BLaER1 treated with 17β-estradiol and CSF1 and Interleukin-3, amounts not matched to agents 10 nM and 100 nM (cell line): ENCODE data around the gene OTX1.
"Not testable (repeated sequence)": the region's sequence is repeated elsewhere in the genome, so short reads cannot be mapped to it uniquely, and the experiment has no call there.

ENCODE experiments used
- H3K27ac ChIP-seq, 11 experiments: shearing (Covaris generic); formaldehyde crosslinking; 2 replicates each; pipeline ENCODE4 v1.8.1; 2022
- H3K27me3 ChIP-seq, 11 experiments: shearing (Covaris generic); formaldehyde crosslinking; 2 replicates each; pipeline ENCODE4 v1.8.1; 2022
- H3K36me3 ChIP-seq, 11 experiments: shearing (Covaris generic); formaldehyde crosslinking; 2 replicates each; pipeline ENCODE4 v1.8.1; 2022
- H3K4me1 ChIP-seq, 10 experiments: shearing (Covaris generic); formaldehyde crosslinking; 2 replicates each; pipeline ENCODE4 v1.8.1; 2022
- H3K4me2 ChIP-seq, 11 experiments: shearing (Covaris generic); formaldehyde crosslinking; 2 replicates each; pipeline ENCODE4 v1.8.1; 2022
- H3K4me3 ChIP-seq, 10 experiments: shearing (Covaris generic); formaldehyde crosslinking; 2 replicates each; pipeline ENCODE4 v1.8.1; 2022
- H3K9ac ChIP-seq, 11 experiments: shearing (Covaris generic); formaldehyde crosslinking; 2 replicates each; pipeline ENCODE4 v1.8.1; 2022
- H3K9me3 ChIP-seq, 11 experiments: shearing (Covaris generic); formaldehyde crosslinking; replicated peaks in 1 of 11; 2 replicates each; pipeline ENCODE4 v1.8.1; 2022
- H4K20me1 ChIP-seq, 11 experiments: shearing (Covaris generic); formaldehyde crosslinking; 2 replicates each; pipeline ENCODE4 v1.8.1; 2022
- Cebpa-rat ChIP-seq, 11 experiments: shearing (Covaris generic); IDR thresholded peaks; 2 replicates each; pipeline ENCODE4 v1.8.1; 2022

Gene OTX1

DNA sequence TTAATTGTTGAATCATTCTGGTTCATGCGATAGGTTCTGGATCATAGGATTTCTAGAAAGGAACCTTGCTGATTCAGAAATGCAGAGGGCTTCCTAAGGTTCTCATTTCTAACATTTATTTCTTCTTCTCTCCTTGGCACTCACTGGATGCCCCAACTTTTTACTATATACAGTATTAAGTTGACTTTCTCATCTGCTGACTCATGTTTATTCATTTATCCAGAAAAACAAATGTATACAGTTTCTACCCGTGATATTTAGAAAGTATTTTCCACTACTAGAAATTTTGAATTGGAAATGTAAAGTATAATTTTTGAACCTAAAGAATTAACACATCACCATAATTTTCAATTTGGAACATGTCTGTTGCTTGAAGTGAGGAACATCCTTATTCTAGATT lies 32.2 kb upstream of the OTX1 start:
- no peaks in the 10 kb centered on the region for H3K4me1 ChIP-seq
- H3K4me2 ChIP-seq, result no peak overlapping the region
- no peaks in the 10 kb centered on the region for H3K27me3 ChIP-seq
- H3K36me3 ChIP-seq, result peaks cover 0 to 11% (median 4%) of the 10 kb centered on the region in 11 experiments; a peak in 4 of 22 replicates
- H3K9ac ChIP-seq, result no peak overlapping the region
- no peak overlapping the region for H3K4me3 ChIP-seq
- H4K20me1 ChIP-seq, result no peaks in the 10 kb centered on the region
- no peak for TF ChIP-seq Cebpa-rat (IDR thresholded peaks at IDR 0.05)
- no peak overlapping the region for H3K27ac ChIP-seq
- H3K9me3 ChIP-seq, result no peaks in the 10 kb centered on the region

DNA sequence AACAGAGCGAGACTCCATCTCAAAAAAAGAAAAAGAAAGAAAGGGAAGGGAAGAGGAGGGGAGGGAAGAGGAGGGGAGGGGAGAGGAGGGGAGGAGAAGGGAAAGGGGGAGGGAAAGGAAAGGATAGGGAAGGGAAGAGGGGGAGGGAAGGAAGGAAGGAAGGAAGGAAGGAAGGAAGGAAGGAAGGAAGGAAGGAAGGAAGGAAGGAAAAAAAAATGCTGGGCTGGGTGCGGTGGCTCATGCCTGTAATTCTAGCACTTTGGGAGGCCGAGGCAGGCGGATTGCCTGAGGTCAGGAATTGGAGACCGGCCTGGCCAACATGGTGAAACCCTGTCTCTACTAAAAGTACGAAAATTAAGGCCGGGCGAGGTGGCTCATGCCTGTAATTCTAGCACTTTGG lies 30.9 kb upstream of the OTX1 start:
- H4K20me1 ChIP-seq, H3K4me2 ChIP-seq, H3K4me1 ChIP-seq, H3K9me3 ChIP-seq, H3K27me3 ChIP-seq, H3K36me3 ChIP-seq, H3K4me3 ChIP-seq, H3K9ac ChIP-seq, H3K27ac ChIP-seq: not testable (repeated sequence)

DNA sequence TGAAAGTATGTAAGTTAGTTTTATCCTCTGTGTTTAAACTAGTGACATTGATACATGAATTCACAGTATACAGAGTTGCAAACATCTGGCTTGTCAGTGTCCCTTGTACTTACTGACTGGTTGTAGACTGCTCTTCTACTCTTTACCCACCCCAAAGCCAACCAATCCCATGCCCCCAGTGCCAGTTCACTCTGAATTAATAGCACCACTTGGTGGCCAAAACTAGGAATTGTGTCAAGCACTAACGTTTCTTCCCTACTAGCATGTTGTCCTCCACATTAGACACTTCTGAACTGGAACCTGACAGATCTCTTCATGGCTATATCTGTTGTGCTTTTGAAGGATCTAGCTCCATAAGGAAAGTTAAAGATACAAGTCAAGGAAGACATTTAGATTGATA lies 27.2 kb upstream of the OTX1 start:
- Histone ChIP-seq H3K9ac (no peak overlapping the region), H3K27me3 (no peaks in the 10 kb centered on the region), H3K4me3 (no peak overlapping the region)

DNA sequence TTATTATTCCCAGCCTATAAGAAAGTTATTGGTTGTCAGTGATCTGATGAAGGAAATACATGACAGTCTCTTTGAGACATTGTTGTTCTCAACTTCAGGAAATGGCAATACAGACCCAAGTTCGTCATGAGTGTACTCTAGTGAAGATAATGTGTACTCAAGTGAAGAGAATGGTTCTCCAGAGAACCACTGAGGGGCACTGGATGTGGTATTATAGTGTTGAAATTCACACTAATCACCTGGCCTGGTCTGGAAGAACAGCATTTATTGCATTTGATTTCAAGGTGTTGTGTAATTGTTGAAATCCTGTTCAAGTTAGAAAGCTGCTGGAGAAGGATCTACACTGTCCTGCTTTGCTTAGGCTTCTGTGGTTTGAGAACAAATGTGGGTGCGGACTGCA lies 23.4 kb upstream of the OTX1 start:
- Histone ChIP-seq H3K9me3 (no peaks in the 10 kb centered on the region), H3K27me3 (no peaks in the 10 kb centered on the region), H3K27ac (no peak overlapping the region), H3K36me3 (no peaks in the 10 kb centered on the region), H3K4me3 (no peak overlapping the region), H4K20me1 (no peaks in the 10 kb centered on the region), H3K9ac (no peak overlapping the region), H3K4me1 (no peaks in the 10 kb centered on the region), H3K4me2 (no peak overlapping the region)
- no peak for TF ChIP-seq Cebpa-rat (IDR thresholded peaks at IDR 0.05)

More for the DNA sequence above, 27.2 kb upstream of the OTX1 start:
- no peaks in the 10 kb centered on the region for H3K4me1 ChIP-seq
- H4K20me1 ChIP-seq, result no peaks in the 10 kb centered on the region
- 0 out of 22 replicates have a peak, but pooled peaks cover 0 to 6% (median 0%) of the 10 kb centered on the region in 11 experiments for H3K36me3 ChIP-seq
- no peak overlapping the region for H3K27ac ChIP-seq
- no peak for TF ChIP-seq Cebpa-rat (IDR thresholded peaks at IDR 0.05)
- H3K4me2 ChIP-seq, result no peak overlapping the region
- no peaks in the 10 kb centered on the region for H3K9me3 ChIP-seq

DNA sequence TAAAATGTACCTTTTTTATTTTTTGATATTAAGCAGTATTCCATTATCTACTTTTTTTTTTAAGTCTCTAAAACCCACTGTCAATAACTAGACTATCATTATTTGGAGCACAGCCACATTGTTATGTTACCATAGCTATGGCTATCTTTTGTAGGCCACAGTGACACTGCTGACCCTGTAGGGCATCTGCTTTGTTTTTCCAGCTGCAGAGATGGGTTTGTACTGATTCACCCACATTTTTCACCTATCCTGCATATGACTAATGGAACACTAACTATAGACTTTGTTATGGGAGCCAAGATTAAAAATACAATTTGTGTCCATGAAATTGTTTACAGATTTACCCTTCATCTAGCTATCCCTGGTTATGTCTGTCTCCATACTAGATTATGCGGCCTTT lies 21.6 kb upstream of the OTX1 start:
- H3K9ac ChIP-seq, result no peak overlapping the region
- TF ChIP-seq Cebpa-rat (IDR thresholded peaks at IDR 0.05), result no peak
- no peaks in the 10 kb centered on the region for H3K9me3 ChIP-seq

DNA sequence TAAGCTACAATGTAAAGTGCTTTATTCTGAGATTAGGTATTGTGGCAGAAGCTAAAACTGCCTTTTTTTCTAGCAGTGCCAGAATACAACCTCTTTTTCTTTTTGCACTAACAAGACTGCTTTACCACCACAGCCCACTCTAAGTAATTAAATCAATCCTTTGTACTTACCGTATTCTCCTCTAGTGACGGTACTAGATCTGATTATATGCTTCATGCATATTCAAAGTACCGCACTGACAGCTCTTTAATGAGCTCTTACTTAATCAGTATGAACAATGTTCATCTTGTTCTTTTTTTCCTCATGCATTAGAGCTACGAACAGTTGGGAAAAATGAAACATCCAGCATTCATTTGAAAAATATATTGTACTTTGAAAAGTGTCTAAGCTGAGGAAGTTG lies 16.1 kb upstream of the OTX1 start:
- Histone ChIP-seq H3K36me3 (no peaks in the 10 kb centered on the region), H3K4me3 (no peak overlapping the region), H3K9me3 (no peaks in the 10 kb centered on the region), H3K9ac (no peak overlapping the region), H3K27ac (no peak overlapping the region), H3K27me3 (no peaks in the 10 kb centered on the region), H4K20me1 (no peaks in the 10 kb centered on the region), H3K4me2 (no peak overlapping the region), H3K4me1 (no peaks in the 10 kb centered on the region)
- no peak for TF ChIP-seq Cebpa-rat (IDR thresholded peaks at IDR 0.05)

More for the DNA sequence above, 21.6 kb upstream of the OTX1 start:
- H3K27me3 ChIP-seq, result no peaks in the 10 kb centered on the region
- no peak overlapping the region for H3K27ac ChIP-seq
- H3K4me2 ChIP-seq, result no peak overlapping the region
- H3K4me1 ChIP-seq, result no peaks in the 10 kb centered on the region
- H4K20me1 ChIP-seq, result no peaks in the 10 kb centered on the region
- no peak overlapping the region for H3K4me3 ChIP-seq
- no peaks in the 10 kb centered on the region for H3K36me3 ChIP-seq

DNA sequence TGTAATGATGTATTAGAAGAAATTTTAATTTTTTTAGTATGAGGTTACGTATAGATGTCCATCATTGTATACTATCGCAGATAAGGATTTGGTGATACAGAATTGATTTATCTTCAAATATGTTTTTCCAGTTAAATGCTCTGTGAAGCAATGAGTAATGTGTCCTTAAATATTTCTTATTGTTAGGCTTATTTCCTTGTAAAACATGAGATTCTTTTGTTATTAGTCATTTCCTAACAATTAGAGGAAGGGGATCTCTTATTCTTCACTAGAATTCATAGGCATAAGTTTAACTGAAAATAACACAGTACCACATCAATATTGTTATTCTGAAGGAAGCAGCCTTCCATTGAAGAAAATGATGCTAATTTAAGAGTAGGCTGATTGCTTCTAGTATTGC lies 15.5 kb upstream of the OTX1 start:
- H3K4me3 ChIP-seq, result no peak overlapping the region
- TF ChIP-seq Cebpa-rat (IDR thresholded peaks at IDR 0.05), result no peak
- H3K9me3 ChIP-seq, result no peaks in the 10 kb centered on the region
- H3K27ac ChIP-seq, result no peak overlapping the region
- no peaks in the 10 kb centered on the region for H3K36me3 ChIP-seq
- no peaks in the 10 kb centered on the region for H3K4me1 ChIP-seq
- no peak overlapping the region for H3K9ac ChIP-seq
- H3K27me3 ChIP-seq, result no peaks in the 10 kb centered on the region
- H3K4me2 ChIP-seq, result no peak overlapping the region
- H4K20me1 ChIP-seq, result no peaks in the 10 kb centered on the region

DNA sequence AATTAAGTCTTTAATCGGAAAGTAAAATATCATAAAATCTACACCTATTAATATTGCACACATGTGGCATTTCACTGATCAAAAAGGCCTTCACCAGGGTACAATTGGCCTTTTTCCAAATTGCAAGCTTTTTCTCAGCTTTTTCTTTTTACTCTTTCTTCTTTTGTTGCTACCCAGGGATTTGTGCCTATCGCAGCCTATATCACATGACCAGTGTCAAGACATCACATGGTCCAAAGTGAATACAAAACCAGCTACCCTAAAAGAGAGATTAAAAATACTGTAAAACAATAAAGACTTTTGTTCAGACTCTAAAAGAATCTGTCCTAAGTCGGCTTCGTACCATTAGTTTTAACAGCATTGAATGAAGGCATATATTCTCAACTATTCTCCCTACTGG lies 15.0 kb upstream of the OTX1 start:
- Histone ChIP-seq H3K36me3 (no peaks in the 10 kb centered on the region), H3K27me3 (0 out of 22 replicates have a peak, but pooled peaks cover 0 to 3% (median 0%) of the 10 kb centered on the region in 11 experiments), H3K4me3 (no peak overlapping the region), H3K4me2 (no peak overlapping the region), H3K9me3 (no peaks in the 10 kb centered on the region), H3K27ac (no peak overlapping the region), H3K4me1 (no peaks in the 10 kb centered on the region), H3K9ac (no peak overlapping the region), H4K20me1 (no peaks in the 10 kb centered on the region)
- no peak for TF ChIP-seq Cebpa-rat (IDR thresholded peaks at IDR 0.05)

DNA sequence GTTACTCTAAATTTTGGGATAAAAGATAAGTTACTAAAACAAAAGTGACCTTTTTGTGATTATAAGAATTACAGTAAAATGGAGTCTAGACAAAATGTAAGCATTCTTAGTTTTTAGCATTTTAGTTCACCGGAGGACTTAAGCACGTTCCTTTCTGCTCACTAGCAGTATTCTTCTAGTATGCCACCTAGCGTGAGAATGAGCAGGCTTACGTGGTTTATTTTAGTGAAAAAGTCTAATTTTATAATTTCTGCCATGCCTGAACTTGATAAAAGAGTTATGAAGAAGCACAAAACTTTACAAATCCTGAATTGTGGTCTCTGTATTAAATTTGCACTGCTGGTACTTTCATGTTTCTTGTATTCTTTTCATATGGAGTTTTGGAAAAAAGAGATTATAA lies 12.6 kb upstream of the OTX1 start:
- Histone ChIP-seq H3K9me3 (no peaks in the 10 kb centered on the region), H3K27ac (no peak overlapping the region), H3K4me3 (no peak overlapping the region), H3K4me2 (no peak overlapping the region), H3K4me1 (no peaks in the 10 kb centered on the region), H3K9ac (no peak overlapping the region), H3K27me3 (peaks cover 0 to 15% (median 0%) of the 10 kb centered on the region in 11 experiments; a peak in 5 of 22 replicates), H3K36me3 (no peaks in the 10 kb centered on the region), H4K20me1 (no peaks in the 10 kb centered on the region; a peak in 1 of 22 replicates)
- TF ChIP-seq Cebpa-rat (IDR thresholded peaks at IDR 0.05), result no peak

DNA sequence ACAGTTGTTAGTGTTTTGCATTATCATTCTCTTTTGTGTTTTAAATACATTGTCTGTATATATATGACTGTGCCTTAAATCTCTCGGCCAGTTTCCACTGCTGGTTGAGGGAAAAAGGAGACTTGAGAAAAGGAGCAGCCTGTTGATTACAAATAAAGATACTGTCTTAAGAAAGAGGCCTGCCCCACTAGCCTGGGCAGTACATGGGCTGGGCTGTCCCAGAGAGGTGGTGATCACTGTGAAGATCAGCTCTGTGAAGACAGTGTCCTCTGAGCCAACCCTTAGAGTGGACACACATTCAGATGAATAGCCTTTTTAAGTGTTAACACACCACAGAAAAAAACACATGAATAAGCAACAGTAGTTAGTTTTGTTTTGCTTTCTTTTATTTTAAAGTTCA lies 10.0 kb upstream of the OTX1 start:
- no peak overlapping the region for H3K9ac ChIP-seq
- no peak overlapping the region for H3K4me2 ChIP-seq
- no peak overlapping the region for H3K4me3 ChIP-seq
- TF ChIP-seq Cebpa-rat (IDR thresholded peaks at IDR 0.05), result no peak
- H3K27me3 ChIP-seq, result peaks cover 13 to 34% (median 18%) of the 10 kb centered on the region in 11 experiments
- peaks cover 0 to 8% (median 3%) of the 10 kb centered on the region in 11 experiments; a peak in 5 of 22 replicates for H3K36me3 ChIP-seq
- no peaks in the 10 kb centered on the region for H3K9me3 ChIP-seq
- no peak overlapping the region for H3K27ac ChIP-seq
- H3K4me1 ChIP-seq, result no peaks in the 10 kb centered on the region
- H4K20me1 ChIP-seq, result peaks cover 0 to 11% (median 5%) of the 10 kb centered on the region in 11 experiments; a peak in 5 of 22 replicates
